ENCODE data around the gene FARP2.

Gene FARP2

DNA sequence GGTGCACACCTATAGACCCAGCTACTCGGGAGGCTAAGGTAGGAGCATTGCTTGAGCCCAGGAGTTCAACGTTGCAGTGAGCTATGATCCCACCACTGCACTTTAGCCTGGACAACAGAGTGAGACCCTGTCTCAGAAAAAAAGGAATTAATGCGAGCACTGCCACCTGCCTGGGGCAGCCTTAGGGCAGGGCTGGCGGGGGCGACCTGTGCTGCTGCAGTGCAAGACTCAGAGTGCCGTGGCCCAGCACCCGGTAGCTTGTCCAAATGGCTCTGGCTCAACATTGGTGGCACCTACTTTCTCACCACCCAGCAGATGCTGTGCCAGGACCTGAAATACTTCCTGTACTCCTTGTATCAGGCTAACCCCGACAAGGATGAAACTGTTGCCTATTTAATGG is 122.1 kb downstream of the FARP2 start:
- TF ChIP-seq MAX (IDR thresholded peaks at IDR 0.05), result no peak
- TF ChIP-seq YY1 (IDR thresholded peaks at IDR 0.05; ENCODE audit: low read depth), result no peak
- no peak for TF ChIP-seq TAF1 (IDR thresholded peaks at IDR 0.05; ENCODE audit: low read depth)

- no peak for TF ChIP-seq YY1 (IDR thresholded peaks at IDR 0.05; ENCODE audit: low read depth)
Measured at GRCh38 chr2:241479026-241479898, 123.2 kb downstream of the FARP2 start.

- TF ChIP-seq TEAD4 (IDR thresholded peaks at IDR 0.05), result no peak
- no peak for TF ChIP-seq ZBTB7A (IDR thresholded peaks at IDR 0.05; ENCODE audit: low read depth)
- TF ChIP-seq USF1 (IDR thresholded peaks at IDR 0.05), result no peak
- no peak for TF ChIP-seq TAF1 (IDR thresholded peaks at IDR 0.05; ENCODE audit: low read depth)
- TF ChIP-seq FOXM1 (IDR thresholded peaks at IDR 0.05; ENCODE audit: borderline replicate concordance, low read depth), result no peak
- no peak for TF ChIP-seq TCF12 (IDR thresholded peaks at IDR 0.05; ENCODE audit: low read depth)
- TF ChIP-seq RAD21 (IDR thresholded peaks at IDR 0.05; ENCODE audit: low read depth), result no peak
- TF ChIP-seq YY1 (IDR thresholded peaks at IDR 0.05; ENCODE audit: low read depth), result no peak
- no peak for TF ChIP-seq REST (IDR thresholded peaks at IDR 0.05; ENCODE audit: low read depth)
- TF ChIP-seq CEBPB (IDR thresholded peaks at IDR 0.05), result no peak
- no peak for TF ChIP-seq CREB1 (IDR thresholded peaks at IDR 0.05; ENCODE audit: low read depth)
- TF ChIP-seq EP300 (IDR thresholded peaks at IDR 0.05; ENCODE audit: borderline replicate concordance), result no peak
- TF ChIP-seq EGR1 (IDR thresholded peaks at IDR 0.05), result no peak
- TF ChIP-seq NFIC (IDR thresholded peaks at IDR 0.05), result no peak
Measured at GRCh38 chr2:241481687-241482086, 125.6 kb downstream of the FARP2 start.

- no peak for TF ChIP-seq REST (IDR thresholded peaks at IDR 0.05; ENCODE audit: low read depth)
- TF ChIP-seq CEBPB (IDR thresholded peaks at IDR 0.05), result no peak
- no peak for TF ChIP-seq TAF1 (IDR thresholded peaks at IDR 0.05; ENCODE audit: low read depth)
- no peak for TF ChIP-seq EGR1 (IDR thresholded peaks at IDR 0.05)
- no peak for TF ChIP-seq TCF12 (IDR thresholded peaks at IDR 0.05; ENCODE audit: low read depth)
- TF ChIP-seq RAD21 (IDR thresholded peaks at IDR 0.05; ENCODE audit: low read depth), result no peak
- TF ChIP-seq YY1 (IDR thresholded peaks at IDR 0.05; ENCODE audit: low read depth), result no peak
- TF ChIP-seq ZBTB7A (IDR thresholded peaks at IDR 0.05; ENCODE audit: low read depth), result no peak
- no peak for TF ChIP-seq EP300 (IDR thresholded peaks at IDR 0.05; ENCODE audit: borderline replicate concordance)
- TF ChIP-seq TEAD4 (IDR thresholded peaks at IDR 0.05), result no peak
- TF ChIP-seq MAX (IDR thresholded peaks at IDR 0.05), result no peak
- no peak for TF ChIP-seq NFIC (IDR thresholded peaks at IDR 0.05)
- TF ChIP-seq USF1 (IDR thresholded peaks at IDR 0.05), result no peak
- no peak for TF ChIP-seq FOXM1 (IDR thresholded peaks at IDR 0.05; ENCODE audit: borderline replicate concordance, low read depth)
- no peak for TF ChIP-seq CREB1 (IDR thresholded peaks at IDR 0.05; ENCODE audit: low read depth)
Measured at GRCh38 chr2:241482126-241482955, 126.3 kb downstream of the FARP2 start.

- TF ChIP-seq NFIC (IDR thresholded peaks at IDR 0.05), result no peak
- no peak for TF ChIP-seq FOXM1 (IDR thresholded peaks at IDR 0.05; ENCODE audit: borderline replicate concordance, low read depth)
- no peak for TF ChIP-seq REST (IDR thresholded peaks at IDR 0.05; ENCODE audit: low read depth)
Measured at GRCh38 chr2:241483305-241483704, 127.2 kb downstream of the FARP2 start.

All from Ishikawa (cell line).